GM21619 (cell line): ENCODE data around the gene FRAT2.
A peak's percentile ranks its signal among the peaks of the same experiment; 100 is the strongest.

Source experiments
- ATAC-seq: cut with Tn5 transposase; IDR thresholded peaks from one replicate; pipeline ENCODE4 v1.9.1; 2021; ENCODE audit not compliant: unreplicated experiment

Gene FRAT2

GRCh38 chr10:97334370-97335175 is at the start of gene FRAT2:
Gene FRAT2 (minus strand): TSS chr10:97334729. CDS start chr10:97334572, 157 bp downstream.
- ATAC-seq, result peak; percentile 82

- ATAC-seq, result no peak
These were observed 49.6 kb upstream of the FRAT2 start for GRCh38 chr10:97384156-97384555.

- no peak for ATAC-seq
These were observed 48.6 kb upstream of the FRAT2 start for GRCh38 chr10:97383159-97383558.

DNA sequence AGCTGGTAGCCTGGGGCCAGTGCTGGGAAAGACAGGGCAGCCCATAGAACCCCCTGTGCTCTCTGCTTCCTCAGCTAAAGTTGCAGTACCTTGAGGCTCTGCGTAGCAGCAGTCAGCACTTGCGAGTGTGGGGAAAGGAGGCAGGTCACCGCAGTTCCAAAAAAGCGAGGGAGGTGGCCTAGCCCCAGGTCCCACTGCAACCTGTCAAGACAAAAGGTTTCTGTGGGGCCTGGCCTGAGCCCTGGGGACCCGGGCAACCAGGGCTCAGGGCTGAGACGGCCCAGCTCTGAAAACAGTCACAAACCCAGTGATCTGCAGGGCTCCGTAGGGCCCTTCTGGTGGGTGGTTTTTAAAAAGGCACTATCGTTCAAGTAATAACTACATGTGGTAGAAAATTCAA is 47.1 kb upstream of the FRAT2 start:
- ATAC-seq, result no peak

GRCh38 chr10:97380516-97380915 is 46.0 kb upstream of the FRAT2 start:
- no peak for ATAC-seq

- ATAC-seq, result no peak
These were observed 44.7 kb upstream of the FRAT2 start for GRCh38 chr10:97378933-97379921.

DNA sequence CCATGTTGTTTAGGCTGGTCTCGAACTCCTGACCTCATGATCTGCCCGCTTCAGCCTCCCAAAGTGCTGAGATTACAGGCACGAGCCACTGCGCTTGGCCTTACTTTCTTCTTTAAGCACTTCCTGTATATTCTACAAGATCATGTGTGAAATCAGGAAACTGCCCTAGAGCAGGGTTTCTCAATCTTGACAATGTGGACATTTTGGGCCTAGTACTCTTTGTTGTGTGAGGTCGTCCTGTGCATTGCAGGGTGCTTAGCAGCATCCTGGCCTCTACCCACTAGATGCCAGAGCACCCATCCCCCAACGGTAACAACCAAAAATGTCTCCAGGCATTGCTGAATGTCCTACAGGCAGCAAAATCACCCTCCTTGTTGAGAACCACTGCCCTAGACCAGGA is 41.9 kb upstream of the FRAT2 start:
- no peak for ATAC-seq

DNA sequence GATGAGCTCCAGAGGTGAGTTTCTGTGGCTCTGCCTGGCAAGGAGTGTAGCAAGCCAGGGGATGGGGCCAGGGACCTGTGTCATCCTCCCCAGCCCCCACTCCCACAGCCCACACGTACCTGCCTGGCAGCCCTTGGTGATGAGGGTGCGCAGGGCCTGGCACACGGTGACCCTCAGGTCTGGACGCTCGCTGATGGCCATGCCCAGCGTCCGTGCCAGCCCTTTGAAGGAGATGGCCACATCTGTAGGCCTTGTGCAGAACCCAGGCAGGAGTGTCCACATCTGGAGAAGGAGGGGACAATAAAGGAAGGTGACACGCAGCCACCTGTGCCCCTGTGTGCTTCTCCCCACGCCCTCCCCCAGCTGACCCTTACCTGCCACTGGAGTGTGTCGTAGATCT is 38.9 kb upstream of the FRAT2 start:
- no peak for ATAC-seq

GRCh38 chr10:97372233-97372875 is 37.8 kb upstream of the FRAT2 start:
- no peak for ATAC-seq

- ATAC-seq, result no peak
These were observed 37.2 kb upstream of the FRAT2 start for GRCh38 chr10:97371696-97372095.

GRCh38 chr10:97367126-97367649 is 32.7 kb upstream of the FRAT2 start:
- no peak for ATAC-seq

GRCh38 chr10:97366572-97366971 is 32.0 kb upstream of the FRAT2 start:
- no peak for ATAC-seq

GRCh38 chr10:97365761-97366351 is 31.3 kb upstream of the FRAT2 start:
- no peak for ATAC-seq

GRCh38 chr10:97363071-97363470 is 28.5 kb upstream of the FRAT2 start:
- no peak for ATAC-seq

GRCh38 chr10:97362310-97363033 is 27.9 kb upstream of the FRAT2 start:
- ATAC-seq, result no peak

DNA sequence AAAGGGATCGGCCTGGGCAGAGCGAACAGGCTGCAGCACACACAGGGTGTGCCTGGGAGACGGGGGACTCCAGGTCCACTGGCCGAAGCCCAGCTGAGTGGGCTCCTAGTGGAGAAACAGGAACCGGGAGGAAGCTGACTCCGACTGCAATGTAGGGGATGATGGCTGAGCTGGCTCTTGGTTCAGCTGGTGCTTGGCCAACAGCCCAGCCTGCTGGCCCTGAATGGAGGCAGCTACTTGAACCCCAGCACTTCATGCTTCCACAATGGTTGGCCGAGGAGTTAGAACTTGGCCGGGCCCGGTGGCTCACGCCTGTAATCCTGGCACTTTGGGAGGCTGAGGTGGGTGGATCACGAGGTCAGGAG is 27.0 kb upstream of the FRAT2 start:
- ATAC-seq, result no peak

DNA sequence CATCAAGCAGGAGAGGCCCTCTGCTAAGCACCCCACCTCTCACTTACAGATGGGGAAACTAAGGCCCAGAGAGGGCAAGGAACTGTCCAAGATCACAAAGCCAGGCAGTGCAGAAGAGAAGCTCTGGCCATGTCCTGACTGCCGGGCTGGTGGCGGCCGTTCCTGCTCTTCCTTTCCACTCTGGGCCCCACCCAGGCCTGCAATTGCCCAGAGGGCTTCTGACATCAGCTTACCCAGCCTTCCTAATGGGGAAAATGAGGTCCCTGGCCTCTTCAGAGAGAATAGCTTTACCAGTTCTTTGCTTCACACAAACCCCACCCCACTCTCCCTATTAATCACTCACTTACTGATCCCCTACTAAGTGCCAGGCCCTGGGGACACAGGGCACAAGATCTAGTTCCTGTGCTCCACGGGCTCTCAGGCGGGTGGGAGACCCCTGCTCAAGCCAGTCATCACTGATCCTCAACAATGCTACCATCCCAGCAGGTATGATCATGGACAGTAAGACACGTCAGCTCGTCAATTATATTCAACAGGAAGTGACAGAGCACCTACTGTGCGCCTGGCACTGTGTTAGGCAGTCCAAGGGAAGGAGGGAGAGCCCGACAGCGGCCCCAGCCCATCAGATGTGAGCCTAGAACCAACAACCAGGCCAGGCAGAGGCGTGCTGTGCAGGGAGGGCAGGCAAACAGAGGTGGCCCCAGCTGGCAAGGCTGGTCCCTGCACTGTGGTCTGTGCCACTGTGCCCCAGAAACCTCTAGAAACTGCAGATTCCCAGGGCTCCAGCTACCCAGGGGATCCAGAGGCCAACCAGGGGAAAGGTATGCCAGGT is 26.4 kb upstream of the FRAT2 start:
- ATAC-seq, result no peak

DNA sequence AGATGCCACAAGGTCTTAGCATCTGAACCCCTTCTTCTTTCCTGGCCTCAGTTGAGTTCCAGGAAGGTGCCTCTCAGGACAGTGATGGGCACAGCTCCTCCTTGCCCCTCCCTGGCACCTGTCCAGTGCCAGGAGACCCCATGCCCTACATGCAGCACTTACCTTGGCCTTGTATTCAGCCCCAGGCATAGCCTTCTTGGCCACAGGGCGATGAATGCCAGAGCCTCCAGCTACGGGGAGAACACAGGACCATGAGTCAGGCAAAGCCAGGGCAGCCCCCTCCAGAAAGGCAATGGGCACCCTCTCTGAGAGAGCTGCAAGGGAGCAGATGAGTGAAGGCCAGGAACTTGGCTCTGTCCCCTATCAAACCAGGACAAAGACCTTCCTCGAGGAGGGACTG is 24.3 kb upstream of the FRAT2 start:
- ATAC-seq, result no peak

DNA sequence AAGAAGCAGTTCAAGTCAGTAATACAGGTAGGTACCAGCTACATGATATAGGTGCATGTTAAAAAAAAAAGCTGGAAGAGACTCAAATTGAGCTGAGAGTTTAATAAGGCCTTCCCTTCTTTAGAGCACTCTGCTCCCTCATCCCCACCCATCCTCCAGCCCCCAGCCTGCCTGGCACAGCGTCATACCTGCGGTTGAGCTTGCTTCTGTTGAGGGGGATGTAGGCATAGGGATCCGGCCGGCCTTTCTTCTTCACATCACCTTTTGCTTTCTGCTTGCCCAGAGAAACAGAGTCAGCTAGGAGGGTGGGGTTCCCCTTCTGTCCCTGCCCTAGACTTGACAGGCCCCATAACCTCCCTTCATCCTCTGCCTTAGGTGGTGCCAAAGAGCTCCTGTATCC is 23.8 kb upstream of the FRAT2 start:
- ATAC-seq, result no peak
